ENCODE results near the gene HMOX1.
A peak's percentile ranks its signal among the peaks of the same experiment; 100 is the strongest.

Gene HMOX1

GRCh38 chr22:35335936-35336781, 44.7 kb upstream of the HMOX1 start:
- DNase-seq (ENCODE audit: low read depth), result no peak

DNA sequence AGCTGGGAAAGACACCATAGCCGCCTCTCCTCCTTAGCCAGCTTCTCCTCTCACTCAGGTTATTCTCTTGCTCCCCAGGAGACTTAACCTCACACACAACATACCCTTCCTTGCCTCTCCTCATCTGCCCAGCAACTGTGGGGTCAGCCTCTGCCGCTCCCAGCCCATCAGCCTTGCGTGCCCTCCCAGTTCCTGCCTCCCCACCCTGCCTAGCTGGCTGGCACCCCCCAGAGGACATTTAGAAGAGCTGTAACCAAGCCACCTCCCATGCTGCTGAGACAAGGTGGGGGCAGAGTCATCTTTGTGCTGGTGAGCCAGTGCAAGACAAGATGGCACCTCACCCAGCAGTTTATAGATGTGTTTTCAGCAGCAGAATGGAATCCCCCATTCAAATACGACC, 43.0 kb upstream of the HMOX1 start:
- TF ChIP-seq POLR2A (IDR thresholded peaks at IDR 0.05; ENCODE audit: extremely low read depth, insufficient read length) (no peak), CTCF (IDR thresholded peaks at IDR 0.05; ENCODE audit: low read depth, low read length) (peak; percentile 27), MYC (IDR thresholded peaks at IDR 0.05; ENCODE audit: low read depth, low read length) (no peak)
- TF ChIP-seq, protein P1, sequence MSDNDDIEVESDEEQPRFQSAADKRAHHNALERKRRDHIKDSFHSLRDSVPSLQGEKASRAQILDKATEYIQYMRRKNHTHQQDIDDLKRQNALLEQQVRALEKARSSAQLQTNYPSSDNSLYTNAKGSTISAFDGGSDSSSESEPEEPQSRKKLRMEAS (IDR thresholded peaks at IDR 0.05; ENCODE audit: low read depth, low read length), result no peak
- H3K4me3 ChIP-seq (ENCODE audit: low read depth, low read length), result no peak overlapping the region
- DNase-seq (ENCODE audit: low read depth), result peak; percentile 64

More at GRCh38 chr22:35335936-35336781, 44.7 kb upstream of the HMOX1 start:
- TF ChIP-seq MYC (IDR thresholded peaks at IDR 0.05; ENCODE audit: low read depth, low read length) (no peak), POLR2A (IDR thresholded peaks at IDR 0.05; ENCODE audit: extremely low read depth, insufficient read length) (no peak)
- H3K4me3 ChIP-seq (ENCODE audit: low read depth, low read length), result no peak overlapping the region

- no peak overlapping the region for H3K4me3 ChIP-seq (ENCODE audit: low read depth, low read length)
- DNase-seq (ENCODE audit: low read depth), result no peak
- TF ChIP-seq POLR2A (IDR thresholded peaks at IDR 0.05; ENCODE audit: extremely low read depth, insufficient read length), result no peak
- no peak for TF ChIP-seq MYC (IDR thresholded peaks at IDR 0.05; ENCODE audit: low read depth, low read length)
- TF ChIP-seq CTCF (IDR thresholded peaks at IDR 0.05; ENCODE audit: low read depth, low read length), result no peak
- TF ChIP-seq, protein P1 (IDR thresholded peaks at IDR 0.05; ENCODE audit: low read depth, low read length), result no peak
Observed at GRCh38 chr22:35341090-35341874, 39.6 kb upstream of the HMOX1 start.

DNA sequence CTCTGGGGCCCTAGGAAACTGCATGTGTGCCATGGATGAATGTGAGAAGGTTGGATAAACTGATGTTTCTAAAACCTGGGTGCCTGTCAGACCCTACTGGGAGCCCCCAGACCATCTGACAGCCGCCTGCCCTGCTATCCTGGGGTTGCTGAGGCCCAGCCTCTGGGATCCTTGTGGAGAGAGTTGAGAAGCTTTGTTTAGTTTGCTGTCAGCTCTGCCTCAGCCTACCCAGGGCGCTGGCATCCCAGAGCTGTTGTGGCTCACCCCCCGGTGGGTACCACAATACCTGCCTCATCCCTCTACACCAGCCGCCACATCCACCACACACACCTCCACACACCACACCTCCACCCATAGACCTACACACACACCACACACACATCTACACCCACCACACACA, 38.5 kb upstream of the HMOX1 start:
- TF ChIP-seq CTCF (IDR thresholded peaks at IDR 0.05; ENCODE audit: low read depth, low read length) (no peak), MYC (IDR thresholded peaks at IDR 0.05; ENCODE audit: low read depth, low read length) (no peak), POLR2A (IDR thresholded peaks at IDR 0.05; ENCODE audit: extremely low read depth, insufficient read length) (no peak)
- TF ChIP-seq, protein P1 (IDR thresholded peaks at IDR 0.05; ENCODE audit: low read depth, low read length), result no peak
- DNase-seq (ENCODE audit: low read depth), result no peak
- H3K4me3 ChIP-seq (ENCODE audit: low read depth, low read length), result no peak overlapping the region

DNA sequence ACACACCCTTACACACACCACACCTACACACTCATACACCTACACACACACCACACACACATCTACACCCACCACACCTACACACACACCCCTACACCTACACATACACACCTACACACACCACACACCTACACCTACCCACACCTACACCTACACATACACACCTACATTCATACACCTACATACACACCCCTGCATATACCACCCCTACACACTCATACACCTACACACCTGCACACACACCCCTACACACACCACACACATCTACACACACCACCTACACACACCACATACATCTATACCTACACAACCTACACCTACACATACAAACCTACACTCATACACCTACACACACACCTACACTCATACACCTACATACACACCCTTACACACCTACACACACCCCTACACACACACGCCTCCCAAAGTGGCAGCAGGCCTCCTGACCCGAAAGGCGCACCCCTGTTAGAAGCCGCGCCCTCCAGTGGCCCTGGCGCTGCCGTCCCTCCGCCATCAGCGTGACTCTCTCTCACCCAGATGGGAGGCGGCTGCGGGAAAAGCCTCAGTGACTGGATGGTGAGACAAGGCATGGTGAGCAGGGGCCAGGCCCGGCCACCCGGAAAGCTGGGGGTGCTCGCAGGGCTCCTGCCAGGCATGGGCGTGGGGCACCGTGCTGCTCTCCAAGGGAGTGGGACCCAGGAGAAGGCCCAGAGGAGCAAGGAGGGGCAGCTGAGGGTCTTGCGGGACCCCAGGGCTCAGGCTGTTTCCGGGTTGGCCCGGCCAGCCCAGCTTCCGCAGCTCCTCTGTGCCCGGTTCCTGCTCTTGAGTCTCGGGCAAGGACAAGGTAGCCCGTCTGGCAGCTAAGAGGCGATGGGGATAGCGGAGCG, 37.0 kb upstream of the HMOX1 start:
- no peak for TF ChIP-seq POLR2A (IDR thresholded peaks at IDR 0.05; ENCODE audit: extremely low read depth, insufficient read length)
- no peak for DNase-seq (ENCODE audit: low read depth)
- H3K4me3 ChIP-seq (ENCODE audit: low read depth, low read length), result no peak overlapping the region

- TF ChIP-seq MYC (IDR thresholded peaks at IDR 0.05; ENCODE audit: low read depth, low read length) (no peak), POLR2A (IDR thresholded peaks at IDR 0.05; ENCODE audit: extremely low read depth, insufficient read length) (no peak), CTCF (IDR thresholded peaks at IDR 0.05; ENCODE audit: low read depth, low read length) (no peak)
- TF ChIP-seq, protein P1 (IDR thresholded peaks at IDR 0.05; ENCODE audit: low read depth, low read length), result no peak
- H3K4me3 ChIP-seq (ENCODE audit: low read depth, low read length), result no peak overlapping the region
- no peak for DNase-seq (ENCODE audit: low read depth)
Observed at GRCh38 chr22:35344956-35345690, 35.8 kb upstream of the HMOX1 start.

Measured in NB4 (cell line).